Lung (tissue), 12 donors: ENCODE data around the gene SH3PXD2A. TPM values are rescaled to one million over a fixed set of nuclear protein-coding genes. Genes with fewer than 3 reads are reported as not detected.

Experiments
- ATAC-seq: fragments of 200-7000 bp; cut with Tn5 transposase; one replicate; pipeline ENCODE4 v1.9.1; 2020; ENCODE audit warnings: moderate number of reproducible peaks; ENCODE audit not compliant: insufficient read depth, low FRiP score
- DNase-seq, 3 donors: peaks; one replicate each; pipeline ENCODE4 v3.0.0-alpha.2; 2013 to 2017
- H3K27ac ChIP-seq, 2 donors: one replicate each; pipeline ENCODE4 v1.5.1; 2013; ENCODE audit warnings: mild to moderate bottlenecking in 2 of 2, moderate library complexity in 2 of 2, control low read depth in 1 of 2, inconsistent platforms in 1 of 2, low read depth in 1 of 2, low read length in 1 of 2
- H3K27me3 ChIP-seq, 3 donors: one replicate each; pipeline ENCODE4 v1.5.1; 2013; ENCODE audit warnings: low read length in 2 of 3; ENCODE audit not compliant: control insufficient read depth in 3 of 3, insufficient read depth in 3 of 3
- H3K36me3 ChIP-seq, 4 donors: one replicate each; pipeline ENCODE4 v1.5.1; 2013; ENCODE audit warnings: low read length in 4 of 4, mild to moderate bottlenecking in 1 of 4, moderate library complexity in 1 of 4; ENCODE audit not compliant: control insufficient read depth in 4 of 4, insufficient read depth in 4 of 4
- H3K4me1 ChIP-seq, 5 donors: one replicate each; pipeline ENCODE4 v1.5.1; 2013; ENCODE audit warnings: low read length in 5 of 5, mild to moderate bottlenecking in 2 of 5, moderate library complexity in 1 of 5; ENCODE audit not compliant: control insufficient read depth in 5 of 5, insufficient read depth in 5 of 5
- H3K4me3 ChIP-seq: one replicate; pipeline ENCODE4 v1.5.1; 2013; ENCODE audit warnings: mild to moderate bottlenecking, control low read depth, moderate library complexity
- H3K9ac ChIP-seq, 2 donors: one replicate each; pipeline ENCODE4 v1.5.1; 2013; ENCODE audit warnings: low read length in 2 of 2, control low read depth in 1 of 2; ENCODE audit not compliant: insufficient read depth in 1 of 2
- H3K9me3 ChIP-seq, 4 donors: one replicate each; pipeline ENCODE4 v1.5.1; 2013; ENCODE audit warnings: low read length in 3 of 4, mild to moderate bottlenecking in 1 of 4, moderate library complexity in 1 of 4; ENCODE audit not compliant: control insufficient read depth in 4 of 4, insufficient read depth in 3 of 4
- WGBS, 2 donors: extraction: QIAGEN DNeasy Blood & Tissue Kit; methylation state at CpG; one replicate each; pipeline ENCODE4 v1.1.7; 2013; 5-methylcytosine and 5-hydroxymethylcytosine counted together
- polyA plus RNA-seq, 2 donors: library from polyadenylated mRNA; stranded (reverse); fragments of 200-250 nt; gene quantifications; one replicate each; pipeline ENCODE4 v1.2.1, GENCODE V29; 2013
- total RNA-seq, 2 donors: library from RNA; depleted of rRNA in 1 of 2; stranded (reverse); fragments of >200 nt in 1 of 2; gene quantifications; one replicate each; pipeline ENCODE4 v1.2.1, GENCODE V29; 2014 to 2021
- TF ChIP-seq, protein P1 (sequence below): IDR thresholded peaks from 2 replicates; pipeline ENCODE4 v1.5.1; 2012; ENCODE audit warnings: mild to moderate bottlenecking; ENCODE audit errors: control extremely low read depth, extremely low read depth
- donor health status: control.
- donor health status: control.
- donor health status: Bipolar disorder and iron deficiency.
- donor health status: healthy.
- donor health status: DM: yes; HTN: yes; CAD: no.

The SH3PXD2A gene
- total and polyA plus RNA-seq, 4 donors, result 9.9 to 53.2 (median 29.2) TPM

DNA sequence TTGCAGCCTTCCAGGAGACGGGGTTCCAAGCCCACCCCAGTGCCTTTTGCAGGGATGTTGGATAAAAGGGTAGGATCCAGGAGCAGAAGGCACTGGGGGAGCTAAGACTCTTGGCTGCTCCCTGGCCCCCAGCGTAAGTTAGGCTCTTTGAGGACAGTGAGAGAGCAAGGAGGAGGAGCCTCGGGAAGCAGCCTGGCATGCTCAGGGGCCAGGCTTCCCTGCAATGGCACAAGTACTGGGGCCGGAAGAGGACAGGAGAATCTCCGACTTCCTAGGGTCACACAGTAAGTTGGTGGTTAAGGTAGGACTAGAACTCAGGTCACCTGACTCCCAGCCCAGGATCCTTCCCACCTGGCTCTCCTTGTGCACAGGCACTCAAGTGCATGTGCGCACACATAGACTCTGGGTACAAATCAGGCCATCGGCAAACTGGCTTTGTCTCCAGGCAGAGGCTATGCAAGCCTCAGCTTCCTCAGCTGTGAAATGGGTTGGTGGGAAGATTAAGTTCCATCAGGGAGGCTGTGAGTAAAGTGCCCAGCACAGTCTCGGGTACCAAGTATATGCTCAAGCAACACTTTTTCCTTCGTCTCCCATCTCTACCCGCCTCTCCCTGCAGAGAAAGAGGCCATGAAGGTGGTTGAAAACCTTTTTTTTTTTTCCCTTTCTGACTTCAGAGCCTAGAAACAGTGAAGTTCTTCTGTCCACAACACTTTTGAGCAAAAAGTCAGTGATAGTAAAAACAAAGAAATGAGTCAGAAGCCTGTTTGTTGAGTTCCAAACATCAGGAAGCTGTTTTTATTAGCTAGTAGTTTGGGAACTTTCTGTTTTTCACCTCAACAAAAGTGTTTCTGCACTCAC, 282.8 kb downstream of the SH3PXD2A start:
- no peaks in the 10 kb centered on the region for H3K36me3 ChIP-seq
- H3K4me1 ChIP-seq, result peaks cover 0 to 4% (median 0%) of the 10 kb centered on the region in 5 donors
- no peaks in the 10 kb centered on the region for H3K27me3 ChIP-seq
- H3K9ac ChIP-seq, result no peak overlapping the region
- no peak overlapping the region for H3K4me3 ChIP-seq
- TF ChIP-seq, protein P1, sequence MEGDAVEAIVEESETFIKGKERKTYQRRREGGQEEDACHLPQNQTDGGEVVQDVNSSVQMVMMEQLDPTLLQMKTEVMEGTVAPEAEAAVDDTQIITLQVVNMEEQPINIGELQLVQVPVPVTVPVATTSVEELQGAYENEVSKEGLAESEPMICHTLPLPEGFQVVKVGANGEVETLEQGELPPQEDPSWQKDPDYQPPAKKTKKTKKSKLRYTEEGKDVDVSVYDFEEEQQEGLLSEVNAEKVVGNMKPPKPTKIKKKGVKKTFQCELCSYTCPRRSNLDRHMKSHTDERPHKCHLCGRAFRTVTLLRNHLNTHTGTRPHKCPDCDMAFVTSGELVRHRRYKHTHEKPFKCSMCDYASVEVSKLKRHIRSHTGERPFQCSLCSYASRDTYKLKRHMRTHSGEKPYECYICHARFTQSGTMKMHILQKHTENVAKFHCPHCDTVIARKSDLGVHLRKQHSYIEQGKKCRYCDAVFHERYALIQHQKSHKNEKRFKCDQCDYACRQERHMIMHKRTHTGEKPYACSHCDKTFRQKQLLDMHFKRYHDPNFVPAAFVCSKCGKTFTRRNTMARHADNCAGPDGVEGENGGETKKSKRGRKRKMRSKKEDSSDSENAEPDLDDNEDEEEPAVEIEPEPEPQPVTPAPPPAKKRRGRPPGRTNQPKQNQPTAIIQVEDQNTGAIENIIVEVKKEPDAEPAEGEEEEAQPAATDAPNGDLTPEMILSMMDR, result no peak
- no peak for ATAC-seq
- WGBS, 2 donors, result 88 to 92% methylated on average over 10 of the region's 10 CpGs
- no peak for DNase-seq
- H3K27ac ChIP-seq, result no peak overlapping the region
- H3K9me3 ChIP-seq, result no peaks in the 10 kb centered on the region

DNA sequence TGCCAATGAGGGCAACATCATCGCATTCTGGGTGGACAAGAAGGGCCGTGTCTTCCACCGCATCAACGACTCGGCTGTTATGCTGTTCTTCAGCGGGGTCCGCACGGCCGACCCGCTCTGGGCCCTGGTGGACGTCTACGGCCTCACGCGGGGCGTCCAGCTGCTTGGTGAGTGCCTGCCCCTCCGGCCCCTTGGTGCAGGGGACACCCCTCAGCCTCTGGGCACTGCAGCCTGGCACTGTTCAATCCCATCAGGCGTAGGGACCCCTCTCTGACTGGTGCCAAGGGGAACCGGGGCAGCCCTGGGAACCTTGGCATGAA, 283.8 kb downstream of the SH3PXD2A start:
- 95 to 96% methylated on average over 18 of the region's 18 CpGs for WGBS, 2 donors
- no peaks in the 10 kb centered on the region for H3K9me3 ChIP-seq
- H3K27ac ChIP-seq, result no peak overlapping the region
- H3K36me3 ChIP-seq, result no peaks in the 10 kb centered on the region
- no peak overlapping the region for H3K4me3 ChIP-seq
- H3K9ac ChIP-seq, result no peak overlapping the region
- no peaks in the 10 kb centered on the region for H3K4me1 ChIP-seq
- no peaks in the 10 kb centered on the region for H3K27me3 ChIP-seq
- TF ChIP-seq, protein P1, result no peak
- DNase-seq (no peak), ATAC-seq (no peak)

DNA sequence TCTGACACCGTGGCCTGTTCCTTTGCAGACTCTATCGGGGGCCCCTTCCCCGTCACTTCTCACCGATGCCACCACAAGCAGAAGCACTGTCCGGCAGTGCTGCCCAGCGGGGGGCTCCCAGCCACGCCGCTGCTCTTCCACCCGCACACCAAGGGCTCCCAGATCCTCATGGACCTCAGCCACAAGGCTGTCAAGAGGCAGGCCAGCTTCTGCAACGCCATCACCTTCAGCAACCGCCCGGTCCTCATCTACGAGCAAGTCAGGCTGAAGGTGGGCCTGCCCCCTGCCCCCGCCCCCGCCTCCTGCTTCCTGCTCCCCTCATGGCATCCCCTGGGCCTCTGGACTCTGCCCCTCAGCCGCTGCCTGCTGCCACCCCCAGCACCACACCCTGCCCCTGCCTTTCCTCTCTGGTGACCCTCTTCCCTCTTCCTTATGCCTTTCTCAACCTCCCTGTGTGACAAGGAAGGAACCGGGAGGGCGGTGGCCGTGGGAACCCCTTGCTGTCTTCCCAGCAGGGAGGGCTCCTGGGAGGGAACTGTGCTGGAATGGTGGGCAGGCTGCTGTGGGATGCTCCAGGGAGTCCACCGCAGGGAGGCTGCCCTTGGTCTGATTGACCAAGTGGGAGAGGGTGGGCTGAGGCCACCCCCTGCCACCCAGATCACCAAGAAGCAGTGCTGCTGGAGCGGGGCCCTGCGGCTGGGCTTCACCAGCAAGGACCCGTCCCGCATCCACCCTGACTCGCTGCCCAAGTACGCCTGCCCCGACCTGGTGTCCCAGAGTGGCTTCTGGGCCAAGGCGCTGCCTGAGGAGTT, 284.3 kb downstream of the SH3PXD2A start:
- no peaks in the 10 kb centered on the region for H3K27me3 ChIP-seq
- no peaks in the 10 kb centered on the region for H3K9me3 ChIP-seq
- H3K4me1 ChIP-seq, result no peaks in the 10 kb centered on the region
- DNase-seq (no peak), ATAC-seq (no peak)
- H3K36me3 ChIP-seq, result no peaks in the 10 kb centered on the region
- TF ChIP-seq, protein P1, result no peak
- no peak overlapping the region for H3K4me3 ChIP-seq
- WGBS, 2 donors, result 90 to 91% methylated on average over 28 of the region's 28 CpGs
- no peak overlapping the region for H3K9ac ChIP-seq
- no peak overlapping the region for H3K27ac ChIP-seq
